ENCODE data around the gene ACP6. TPM values are rescaled to one million over a fixed set of nuclear protein-coding genes. Genes with fewer than 3 reads are reported as not detected.
A peak's percentile ranks its signal among the peaks of the same experiment; 100 is the strongest.

Gene ACP6
- polyA plus RNA-seq, 3 donors: 2.0 to 4.1 (median 2.1) TPM

DNA sequence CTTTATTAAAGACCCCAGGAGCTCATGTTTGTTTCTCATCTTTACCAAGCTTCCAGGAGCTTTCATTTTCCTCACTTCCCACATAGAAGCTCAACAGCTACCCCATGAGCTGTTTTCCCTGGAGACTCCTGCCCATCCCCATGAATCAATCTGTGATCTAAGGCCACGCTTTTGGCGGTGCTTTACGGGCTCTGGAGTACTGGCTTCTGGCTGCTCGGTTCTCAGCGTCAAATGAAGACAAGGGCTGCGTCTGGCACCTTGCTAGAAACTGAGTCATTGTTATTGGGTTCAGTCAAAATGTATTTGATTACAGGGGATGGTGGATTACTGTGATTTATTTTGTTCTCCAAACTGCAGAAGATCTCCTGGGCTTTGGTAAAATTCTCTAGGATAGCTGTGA lies 39.9 kb downstream of the ACP6 start:
- H3K4me1 Mint-ChIP-seq: peaks cover 28% of the 10 kb centered on the region

GRCh38 chr1:147630022-147630421 lies 40.3 kb downstream of the ACP6 start:
- Mint-ChIP-seq H3K9me3 (peaks cover 0 to 2% (median 0%) of the 10 kb centered on the region in 7 donors), H3K36me3 (peaks cover 0 to 2% of the 10 kb centered on the region in 2 donors), H3K4me3 (no peak overlapping the region), H3K27me3 (ENCODE audit: low read depth in 3 of 3) (peaks cover 2 to 7% (median 3%) of the 10 kb centered on the region in 3 donors), H3K4me1 (peaks cover 28% of the 10 kb centered on the region), H3K27ac (no peak overlapping the region)
- no peak overlapping the region for H3K9ac ChIP-seq (ENCODE audit: insufficient read depth, low read length, poor library complexity, severe bottlenecking)
- H3K27ac ChIP-seq (ENCODE audit: low read depth in 1 of 2, low read length in 2 of 2): no peak overlapping the region
- H3K27me3 ChIP-seq (ENCODE audit: control insufficient read depth in 2 of 2, insufficient read depth in 2 of 2, low read length in 2 of 2): no peaks in the 10 kb centered on the region
- DNase-seq: no peak
- H3K4me3 ChIP-seq (replicated peaks in 1 of 3; ENCODE audit: low read depth in 2 of 3, low read length in 3 of 3): no peak overlapping the region
- H3K4me1 ChIP-seq (ENCODE audit: control insufficient read depth in 1 of 2, insufficient read depth in 2 of 2, low read length in 2 of 2): peaks cover 34 to 39% of the 10 kb centered on the region in 2 donors
- H3K4me2 ChIP-seq (replicated peaks; ENCODE audit: extremely low read depth, low read length, poor library complexity, severe bottlenecking): no peak overlapping the region
- TF ChIP-seq, protein P1, sequence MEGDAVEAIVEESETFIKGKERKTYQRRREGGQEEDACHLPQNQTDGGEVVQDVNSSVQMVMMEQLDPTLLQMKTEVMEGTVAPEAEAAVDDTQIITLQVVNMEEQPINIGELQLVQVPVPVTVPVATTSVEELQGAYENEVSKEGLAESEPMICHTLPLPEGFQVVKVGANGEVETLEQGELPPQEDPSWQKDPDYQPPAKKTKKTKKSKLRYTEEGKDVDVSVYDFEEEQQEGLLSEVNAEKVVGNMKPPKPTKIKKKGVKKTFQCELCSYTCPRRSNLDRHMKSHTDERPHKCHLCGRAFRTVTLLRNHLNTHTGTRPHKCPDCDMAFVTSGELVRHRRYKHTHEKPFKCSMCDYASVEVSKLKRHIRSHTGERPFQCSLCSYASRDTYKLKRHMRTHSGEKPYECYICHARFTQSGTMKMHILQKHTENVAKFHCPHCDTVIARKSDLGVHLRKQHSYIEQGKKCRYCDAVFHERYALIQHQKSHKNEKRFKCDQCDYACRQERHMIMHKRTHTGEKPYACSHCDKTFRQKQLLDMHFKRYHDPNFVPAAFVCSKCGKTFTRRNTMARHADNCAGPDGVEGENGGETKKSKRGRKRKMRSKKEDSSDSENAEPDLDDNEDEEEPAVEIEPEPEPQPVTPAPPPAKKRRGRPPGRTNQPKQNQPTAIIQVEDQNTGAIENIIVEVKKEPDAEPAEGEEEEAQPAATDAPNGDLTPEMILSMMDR (IDR thresholded peaks at IDR 0.05): no peak
- intact Hi-C loops (cut with micrococcal nuclease): no loop called here
- H3K9me3 ChIP-seq (replicated peaks in 1 of 2; ENCODE audit: control insufficient read depth in 1 of 2, insufficient read depth in 1 of 2, low read length in 2 of 2): no peaks in the 10 kb centered on the region
- H2AFZ ChIP-seq (ENCODE audit: insufficient read depth, low read depth, low read length, poor library complexity, severe bottlenecking): no peak overlapping the region
- H3K36me3 ChIP-seq (replicated peaks in 1 of 2; ENCODE audit: control insufficient read depth in 1 of 2, insufficient read depth in 2 of 2, low read length in 2 of 2): no peaks in the 10 kb centered on the region
- H4K20me1 ChIP-seq (ENCODE audit: insufficient read depth, low read length): no peaks in the 10 kb centered on the region
- 94% methylated on average over 4 of the region's 6 CpGs for WGBS (ENCODE audit: insufficient coverage)
- no peaks in the 10 kb centered on the region for H3K79me2 ChIP-seq (ENCODE audit: insufficient read depth, low read length)

More for the DNA sequence above, 39.9 kb downstream of the ACP6 start:
- peaks cover 2 to 7% (median 3%) of the 10 kb centered on the region in 3 donors for H3K27me3 Mint-ChIP-seq (ENCODE audit: low read depth in 3 of 3)
- TF ChIP-seq, protein P1 (IDR thresholded peaks at IDR 0.05): no peak
- Histone ChIP-seq H4K20me1 (ENCODE audit: insufficient read depth, low read length) (no peaks in the 10 kb centered on the region), H3K27me3 (ENCODE audit: control insufficient read depth in 2 of 2, insufficient read depth in 2 of 2, low read length in 2 of 2) (no peaks in the 10 kb centered on the region), H3K4me1 (ENCODE audit: control insufficient read depth in 1 of 2, insufficient read depth in 2 of 2, low read length in 2 of 2) (peaks cover 34 to 39% of the 10 kb centered on the region in 2 donors), H3K36me3 (replicated peaks in 1 of 2; ENCODE audit: control insufficient read depth in 1 of 2, insufficient read depth in 2 of 2, low read length in 2 of 2) (no peaks in the 10 kb centered on the region), H3K9me3 (replicated peaks in 1 of 2; ENCODE audit: control insufficient read depth in 1 of 2, insufficient read depth in 1 of 2, low read length in 2 of 2) (no peaks in the 10 kb centered on the region), H3K4me2 (replicated peaks; ENCODE audit: extremely low read depth, low read length, poor library complexity, severe bottlenecking) (no peak overlapping the region), H3K9ac (ENCODE audit: insufficient read depth, low read length, poor library complexity, severe bottlenecking) (no peak overlapping the region), H2AFZ (ENCODE audit: insufficient read depth, low read depth, low read length, poor library complexity, severe bottlenecking) (no peak overlapping the region), H3K27ac (ENCODE audit: low read depth in 1 of 2, low read length in 2 of 2) (no peak overlapping the region), H3K4me3 (replicated peaks in 1 of 3; ENCODE audit: low read depth in 2 of 3, low read length in 3 of 3) (no peak overlapping the region), H3K79me2 (ENCODE audit: insufficient read depth, low read length) (no peaks in the 10 kb centered on the region)
- intact Hi-C loops (cut with micrococcal nuclease): no loop called here
- 99% methylated on average over 6 of the region's 6 CpGs for WGBS (ENCODE audit: insufficient coverage)
- no peak for DNase-seq
- peak overlapping the region in 1 of 7 donors; percentile 30 for H3K27ac Mint-ChIP-seq
- peaks cover 0 to 2% (median 0%) of the 10 kb centered on the region in 7 donors for H3K9me3 Mint-ChIP-seq
- H3K4me3 Mint-ChIP-seq: no peak overlapping the region
- peaks cover 0 to 2% of the 10 kb centered on the region in 2 donors for H3K36me3 Mint-ChIP-seq
